Measurements from ENCODE around the gene PYDC1.

GRCh38 chr16:31185339-31185738, 31.6 kb downstream of the PYDC1 start:
- TF ChIP-seq RNF2 (conservative IDR thresholded peaks at IDR 0.05; ENCODE audit: low read depth), result no peak
- no peak for TF ChIP-seq MXD1 (CRISPR knock-in tag; IDR thresholded peaks at IDR 0.05)
- no peak for TF ChIP-seq ZBTB2 (CRISPR knock-in tag; IDR thresholded peaks at IDR 0.05; ENCODE audit: low read depth)

Data from HepG2 (cell line).